Kidney epithelial cell (primary cell): ENCODE measurements around the gene RABGEF1. TPM values are rescaled to one million over a fixed set of nuclear protein-coding genes. Genes with fewer than 3 reads are reported as not detected.
A peak's percentile ranks its signal among the peaks of the same experiment; 100 is the strongest.
"Not testable (repeated sequence)": the region's sequence is repeated elsewhere in the genome, so short reads cannot be mapped to it uniquely, and the experiment has no call there.

Experiments used
- DNase-seq: peaks from one replicate; pipeline ENCODE4 v3.0.0-alpha.2; 2010; ENCODE audit warnings: low read depth
- H3K27me3 ChIP-seq: 2 replicates; pipeline ENCODE4 v1.6.0; 2011; ENCODE audit warnings: low read length; ENCODE audit not compliant: control insufficient read depth, insufficient read depth
- H3K36me3 ChIP-seq: 2 replicates; pipeline ENCODE4 v1.5.1; 2011; ENCODE audit warnings: low read length; ENCODE audit not compliant: control insufficient read depth, insufficient read depth
- H3K4me3 ChIP-seq: 2 replicates; pipeline ENCODE4 v1.5.1; 2011; ENCODE audit warnings: low read depth, mild to moderate bottlenecking, control low read depth, low read length
- total RNA-seq: library from RNA; depleted of rRNA; stranded (reverse); fragments of >200 nt; gene quantifications from 2 replicates; pipeline ENCODE4 v1.2.3, GENCODE V29; 2015
- TF ChIP-seq, protein P1 (sequence below): IDR thresholded peaks from 2 replicates; pipeline ENCODE4 v1.5.1; 2011; ENCODE audit warnings: mild to moderate bottlenecking, moderate library complexity, low read length, control low read depth, inconsistent platforms; ENCODE audit not compliant: insufficient read depth, poor library complexity, severe bottlenecking

RABGEF1 gene
- 20.6 and 23.2 TPM in 2 replicates for total RNA-seq

DNA sequence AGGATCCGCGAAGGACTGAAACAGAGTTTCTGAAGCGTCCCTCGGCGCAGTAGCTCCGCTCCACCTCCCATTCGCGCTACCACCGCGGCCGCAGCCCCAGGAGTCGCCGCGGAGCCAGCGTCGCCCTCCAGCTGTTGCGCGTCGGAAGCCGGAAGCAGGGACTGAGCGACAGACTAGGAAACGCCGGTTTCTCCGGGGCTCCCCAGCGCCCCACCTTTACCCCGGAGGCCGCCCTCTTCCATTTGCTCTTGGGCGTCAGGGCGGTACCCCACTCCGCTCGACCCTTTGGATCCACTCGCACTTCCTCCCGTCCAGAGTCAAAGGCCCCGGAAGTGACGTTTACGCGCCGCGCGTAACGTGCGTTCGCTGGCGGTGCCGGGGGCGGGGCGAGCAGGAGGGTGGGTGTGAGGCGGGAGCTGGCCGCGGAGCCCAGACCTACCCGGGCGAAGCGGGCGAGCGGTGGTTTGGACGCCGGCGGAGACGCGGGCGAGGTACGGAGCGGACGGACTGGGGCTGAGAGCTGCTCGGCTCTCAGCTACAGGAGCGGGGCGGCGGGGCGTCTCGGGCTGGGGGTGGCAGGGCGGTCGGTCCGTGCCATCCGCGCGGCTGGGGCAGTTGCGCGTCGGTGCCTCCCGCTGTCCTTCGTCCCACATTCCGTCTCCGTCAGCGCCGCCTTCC, at the start of gene RABGEF1:
Gene RABGEF1 (plus strand): TSS at position 432 of the 678 bp plus-strand sequence. CDS start 31,167 bp downstream, outside the sequence.
- Histone ChIP-seq H3K4me3 (peak within 1 kb of the TSS; percentile 97), H3K36me3 (no peaks in the 10 kb centered on the region), H3K27me3 (no peaks in the 10 kb centered on the region)
- TF ChIP-seq, protein P1, sequence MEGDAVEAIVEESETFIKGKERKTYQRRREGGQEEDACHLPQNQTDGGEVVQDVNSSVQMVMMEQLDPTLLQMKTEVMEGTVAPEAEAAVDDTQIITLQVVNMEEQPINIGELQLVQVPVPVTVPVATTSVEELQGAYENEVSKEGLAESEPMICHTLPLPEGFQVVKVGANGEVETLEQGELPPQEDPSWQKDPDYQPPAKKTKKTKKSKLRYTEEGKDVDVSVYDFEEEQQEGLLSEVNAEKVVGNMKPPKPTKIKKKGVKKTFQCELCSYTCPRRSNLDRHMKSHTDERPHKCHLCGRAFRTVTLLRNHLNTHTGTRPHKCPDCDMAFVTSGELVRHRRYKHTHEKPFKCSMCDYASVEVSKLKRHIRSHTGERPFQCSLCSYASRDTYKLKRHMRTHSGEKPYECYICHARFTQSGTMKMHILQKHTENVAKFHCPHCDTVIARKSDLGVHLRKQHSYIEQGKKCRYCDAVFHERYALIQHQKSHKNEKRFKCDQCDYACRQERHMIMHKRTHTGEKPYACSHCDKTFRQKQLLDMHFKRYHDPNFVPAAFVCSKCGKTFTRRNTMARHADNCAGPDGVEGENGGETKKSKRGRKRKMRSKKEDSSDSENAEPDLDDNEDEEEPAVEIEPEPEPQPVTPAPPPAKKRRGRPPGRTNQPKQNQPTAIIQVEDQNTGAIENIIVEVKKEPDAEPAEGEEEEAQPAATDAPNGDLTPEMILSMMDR, result no peak
- peak; percentile 71 for DNase-seq

DNA sequence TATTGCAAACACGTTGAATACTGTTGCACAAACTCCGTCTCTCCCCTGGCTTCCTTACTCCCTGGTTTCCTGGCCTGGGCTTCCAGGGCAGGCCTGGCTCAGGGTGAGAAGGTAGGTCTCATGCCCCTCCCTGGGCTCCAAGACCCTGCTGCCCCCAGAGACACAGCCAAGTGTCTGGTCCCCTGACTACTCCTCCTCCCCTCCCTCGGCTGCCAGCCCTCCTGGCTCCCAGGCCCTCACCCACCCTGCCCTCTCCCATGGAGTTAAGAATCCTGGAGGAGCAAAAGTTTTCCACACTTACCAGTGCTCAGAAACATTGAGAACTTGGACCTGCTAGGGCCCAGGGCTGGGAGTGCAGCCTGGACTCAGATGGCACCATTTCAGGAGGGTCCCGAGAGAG, 47.2 kb upstream of the RABGEF1 start:
- TF ChIP-seq, protein P1, result no peak
- no peak overlapping the region for H3K4me3 ChIP-seq
- no peaks in the 10 kb centered on the region for H3K36me3 ChIP-seq
- DNase-seq, result no peak
- no peaks in the 10 kb centered on the region for H3K27me3 ChIP-seq

DNA sequence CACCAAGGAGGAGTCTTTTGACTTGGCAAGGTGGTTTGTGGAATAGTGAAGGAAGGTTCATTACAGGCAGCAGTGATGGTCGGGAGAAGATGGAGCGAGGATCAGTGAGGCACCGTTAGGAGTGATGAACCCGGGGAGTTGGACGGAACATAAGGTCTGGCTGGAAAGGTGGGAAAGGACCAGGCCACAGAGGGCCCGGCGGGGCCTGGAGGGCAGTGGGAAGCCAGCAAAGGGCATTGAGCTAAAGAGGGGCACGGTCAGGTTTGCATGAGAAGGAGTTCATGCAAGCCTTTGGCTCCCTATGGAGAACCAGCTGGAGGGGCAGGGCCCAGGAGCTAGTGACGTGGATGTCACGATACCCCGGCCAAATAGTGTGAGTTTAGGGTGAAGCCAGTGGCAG, 46.2 kb upstream of the RABGEF1 start:
- Histone ChIP-seq H3K4me3 (no peak overlapping the region), H3K27me3 (no peaks in the 10 kb centered on the region), H3K36me3 (no peaks in the 10 kb centered on the region)
- TF ChIP-seq, protein P1, result no peak
- DNase-seq, result no peak

DNA sequence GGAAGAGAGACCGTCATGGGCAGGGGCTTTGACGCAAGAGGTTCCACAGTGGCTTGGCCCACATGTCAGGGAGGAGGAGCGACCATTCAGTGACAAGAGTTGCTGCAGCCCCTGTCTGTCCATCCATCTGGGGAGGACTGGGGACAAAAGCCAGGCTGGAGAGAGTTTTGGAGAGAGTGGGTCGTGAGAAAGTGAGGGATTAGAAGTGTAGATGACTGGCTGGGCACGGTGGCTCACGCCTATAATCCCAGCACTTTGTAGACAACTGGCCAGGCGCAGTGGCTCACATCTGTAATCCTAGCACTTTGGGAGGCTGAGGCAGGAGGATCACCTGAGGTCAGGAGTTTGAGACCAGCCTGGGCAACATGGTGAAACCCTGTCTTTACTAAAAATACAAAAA, 45.1 kb upstream of the RABGEF1 start:
- not testable (repeated sequence) for H3K36me3 ChIP-seq, H3K4me3 ChIP-seq, DNase-seq, H3K27me3 ChIP-seq

DNA sequence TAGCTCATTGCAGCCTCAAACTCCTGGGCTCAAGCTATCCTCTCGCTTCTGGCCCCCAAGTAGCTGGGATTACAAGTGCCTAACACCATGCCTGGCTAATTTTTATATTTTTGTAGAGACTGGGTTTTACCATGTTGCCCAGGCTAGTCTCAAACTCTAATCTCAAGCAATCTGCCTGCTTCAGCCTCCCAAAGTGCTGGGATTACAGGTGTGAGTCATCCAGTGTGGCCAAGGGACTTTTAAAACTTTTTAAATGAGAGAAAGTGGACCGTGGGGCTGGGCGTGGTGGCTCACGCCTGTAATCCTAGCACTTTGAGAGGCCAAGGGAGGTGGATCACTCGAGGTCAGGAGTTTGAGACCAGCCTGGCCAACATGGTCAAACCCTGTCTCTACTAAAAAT, 44.4 kb upstream of the RABGEF1 start:
- DNase-seq, H3K36me3 ChIP-seq, H3K27me3 ChIP-seq, H3K4me3 ChIP-seq: not testable (repeated sequence)

DNA sequence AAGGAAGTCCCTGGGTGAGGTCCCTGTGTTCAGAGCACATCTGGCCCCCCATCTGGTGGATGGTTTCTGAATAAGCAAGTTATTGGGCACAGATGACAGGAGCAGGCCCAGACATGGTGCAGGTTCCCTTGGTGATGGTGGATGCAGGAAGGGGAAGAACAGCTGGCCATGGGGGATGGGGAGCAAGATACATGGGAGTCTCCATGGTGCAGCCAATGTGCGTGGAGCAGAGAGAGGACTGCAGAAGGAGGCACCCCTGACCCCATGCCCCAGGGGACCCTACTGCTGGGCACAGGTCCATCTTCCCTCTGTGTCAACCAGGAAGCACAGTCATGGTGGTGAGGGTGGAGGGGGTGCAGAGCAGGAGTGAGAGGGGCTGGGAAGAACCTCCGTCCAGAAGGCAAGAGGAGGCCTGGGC, 43.8 kb upstream of the RABGEF1 start:
- Histone ChIP-seq H3K4me3 (no peak overlapping the region), H3K27me3 (no peaks in the 10 kb centered on the region), H3K36me3 (no peaks in the 10 kb centered on the region)
- TF ChIP-seq, protein P1, result no peak
- DNase-seq, result no peak
